IPS-18c (cell line): ENCODE results near the gene OSBPL2.

Source experiments
- H3K4me3 ChIP-seq: 2 replicates; pipeline ENCODE4 v1.7.0; 2013; ENCODE audit warnings: low read depth, mild to moderate bottlenecking, low read length, moderate library complexity; ENCODE audit not compliant: insufficient read depth
- H3K9me3 ChIP-seq: one replicate; pipeline ENCODE4 v1.6.1; 2013; ENCODE audit warnings: mild to moderate bottlenecking, low read length, moderate library complexity; ENCODE audit not compliant: control insufficient read depth, insufficient read depth

Gene OSBPL2

GRCh38 chr20:62282103-62282502 is 43.8 kb downstream of the OSBPL2 start:
- no peak overlapping the region for H3K4me3 ChIP-seq
- H3K9me3 ChIP-seq, result no peaks in the 10 kb centered on the region

GRCh38 chr20:62282877-62283503 is 44.7 kb downstream of the OSBPL2 start:
- Histone ChIP-seq H3K4me3 (no peak overlapping the region), H3K9me3 (no peaks in the 10 kb centered on the region)

GRCh38 chr20:62284448-62284847 is 46.1 kb downstream of the OSBPL2 start:
- H3K4me3 ChIP-seq, result no peak overlapping the region
- H3K9me3 ChIP-seq, result no peaks in the 10 kb centered on the region

- Histone ChIP-seq H3K4me3 (no peak overlapping the region), H3K9me3 (no peaks in the 10 kb centered on the region)
Measured at GRCh38 chr20:62285151-62285550, 46.8 kb downstream of the OSBPL2 start.

GRCh38 chr20:62285722-62286121 is 47.4 kb downstream of the OSBPL2 start:
- Histone ChIP-seq H3K9me3 (no peaks in the 10 kb centered on the region), H3K4me3 (no peak overlapping the region)

GRCh38 chr20:62286493-62287064 is 48.3 kb downstream of the OSBPL2 start:
- no peaks in the 10 kb centered on the region for H3K9me3 ChIP-seq
- no peak overlapping the region for H3K4me3 ChIP-seq

- Histone ChIP-seq H3K4me3 (no peak overlapping the region), H3K9me3 (no peaks in the 10 kb centered on the region)
Measured at GRCh38 chr20:62287129-62287528, 48.8 kb downstream of the OSBPL2 start.

- no peak overlapping the region for H3K4me3 ChIP-seq
- no peaks in the 10 kb centered on the region for H3K9me3 ChIP-seq
Measured at GRCh38 chr20:62287759-62288534, 49.6 kb downstream of the OSBPL2 start.

- Histone ChIP-seq H3K4me3 (no peak overlapping the region), H3K9me3 (no peaks in the 10 kb centered on the region)
Measured at GRCh38 chr20:62288535-62289105, 50.3 kb downstream of the OSBPL2 start.

- Histone ChIP-seq H3K9me3 (no peaks in the 10 kb centered on the region), H3K4me3 (no peak overlapping the region)
Measured at GRCh38 chr20:62289131-62289530, 50.8 kb downstream of the OSBPL2 start.

GRCh38 chr20:62289898-62290297 is 51.6 kb downstream of the OSBPL2 start:
- no peaks in the 10 kb centered on the region for H3K9me3 ChIP-seq
- no peak overlapping the region for H3K4me3 ChIP-seq

- no peak overlapping the region for H3K4me3 ChIP-seq
- no peaks in the 10 kb centered on the region for H3K9me3 ChIP-seq
Measured at GRCh38 chr20:62291251-62292066, 53.1 kb downstream of the OSBPL2 start.

- H3K9me3 ChIP-seq, result no peaks in the 10 kb centered on the region
- H3K4me3 ChIP-seq, result no peak overlapping the region
Measured at GRCh38 chr20:62292108-62292507, 53.8 kb downstream of the OSBPL2 start.

- Histone ChIP-seq H3K4me3 (no peak overlapping the region), H3K9me3 (no peaks in the 10 kb centered on the region)
Measured at GRCh38 chr20:62293111-62293784, 54.9 kb downstream of the OSBPL2 start.

GRCh38 chr20:62293946-62294345 is 55.6 kb downstream of the OSBPL2 start:
- no peak overlapping the region for H3K4me3 ChIP-seq
- no peaks in the 10 kb centered on the region for H3K9me3 ChIP-seq

GRCh38 chr20:62294516-62294915 is 56.2 kb downstream of the OSBPL2 start:
- H3K4me3 ChIP-seq, result no peak overlapping the region
- H3K9me3 ChIP-seq, result no peaks in the 10 kb centered on the region
